Hepatocyte (in vitro differentiated cells): Measurements from ENCODE around the gene TH.

ENCODE experiments used
- CTCF ChIP-seq: fragments of 200-600 bp; sonication (generic); IDR thresholded peaks from 2 replicates; pipeline ENCODE4 v1.5.1; 2016; ENCODE audit warnings: antibody characterized with exemption, mild to moderate bottlenecking; ENCODE audit not compliant: poor library complexity
- EZH2 ChIP-seq: fragments of 200-600 bp; sonication (generic); IDR thresholded peaks from 2 replicates; pipeline ENCODE4 v1.6.1; 2016; ENCODE audit warnings: antibody characterized with exemption, mild to moderate bottlenecking, borderline replicate concordance
- EZH2phosphoT487 ChIP-seq: fragments of 200-600 bp; sonication (generic); IDR thresholded peaks from one replicate; pipeline ENCODE4 v1.6.1; 2018; ENCODE audit warnings: antibody characterized with exemption, mild to moderate bottlenecking, low read depth, moderate library complexity; ENCODE audit not compliant: unreplicated experiment, severe bottlenecking

GRCh38 chr11:2135648-2136201, 35.9 kb downstream of the TH start:
- TF ChIP-seq CTCF, result no peak
- TF ChIP-seq EZH2phosphoT487, result no peak
- no peak for TF ChIP-seq EZH2
